DMS 273 (cell line): ENCODE data around the gene MMP10.
"Not testable (repeated sequence)": the region's sequence is repeated elsewhere in the genome, so short reads cannot be mapped to it uniquely, and the experiment has no call there.

Experiments
- DNase-seq: peaks from one replicate; lab custom pipeline; 2025; ENCODE audit not compliant: unreplicated experiment; lab: John Stamatoyannopoulos, UW

The MMP10 gene

GRCh38 chr11:102783720-102784119 lies 3.3 kb upstream of the MMP10 start:
- no peak for DNase-seq

- DNase-seq, result no peak
These were observed 2.6 kb upstream of the MMP10 start for GRCh38 chr11:102783016-102783415.

- DNase-seq, result no peak
These were observed 1.2 kb upstream of the MMP10 start for GRCh38 chr11:102781676-102782075.

GRCh38 chr11:102776454-102776853 lies 4.0 kb downstream of the MMP10 start:
- DNase-seq, result no peak

- DNase-seq, result no peak
These were observed 7.0 kb downstream of the MMP10 start for GRCh38 chr11:102773386-102773785.

GRCh38 chr11:102771351-102771750 lies 9.1 kb downstream of the MMP10 start:
- no peak for DNase-seq

- no peak for DNase-seq
These were observed 10.2 kb downstream of the MMP10 start for GRCh38 chr11:102770191-102770590.

GRCh38 chr11:102767800-102768199 lies 12.6 kb downstream of the MMP10 start:
- DNase-seq, result no peak

GRCh38 chr11:102763440-102763839 lies 17.0 kb downstream of the MMP10 start:
- DNase-seq, result no peak

- no peak for DNase-seq
These were observed 18.1 kb downstream of the MMP10 start for GRCh38 chr11:102762361-102762767.

GRCh38 chr11:102761646-102762238 lies 18.7 kb downstream of the MMP10 start:
- DNase-seq, result no peak

GRCh38 chr11:102760344-102761035 lies 19.9 kb downstream of the MMP10 start:
- DNase-seq, result no peak

- no peak for DNase-seq
These were observed 22.4 kb downstream of the MMP10 start for GRCh38 chr11:102757823-102758549.

- no peak for DNase-seq
These were observed 27.2 kb downstream of the MMP10 start for GRCh38 chr11:102753267-102753666.

GRCh38 chr11:102751673-102752072 lies 28.8 kb downstream of the MMP10 start:
- no peak for DNase-seq

GRCh38 chr11:102749101-102749722 lies 31.2 kb downstream of the MMP10 start:
- DNase-seq, result no peak

- not testable (repeated sequence) for DNase-seq
These were observed 33.5 kb downstream of the MMP10 start for GRCh38 chr11:102746746-102747578.

GRCh38 chr11:102734650-102735049 lies 45.8 kb downstream of the MMP10 start:
- DNase-seq, result no peak

GRCh38 chr11:102733232-102733875 lies 47.1 kb downstream of the MMP10 start:
- DNase-seq, result peak; percentile 54

GRCh38 chr11:102730944-102731343 lies 49.5 kb downstream of the MMP10 start:
- DNase-seq, result not testable (repeated sequence)
